K562 (cell line): ENCODE data around the gene BAD. TPM values are rescaled to one million over a fixed set of nuclear protein-coding genes. Genes with fewer than 3 reads are reported as not detected.

Source experiments
- ATAC-seq: fragments of 200-7000 bp; cut with Tn5 transposase; 3 replicates; pipeline ENCODE4 v1.9.1; 2020; ENCODE audit warnings: moderate library complexity
- BruUV-seq: library from RNA; stranded (reverse); fragments of 400-500 nt; replicated peaks from 2 replicates; lab custom pipeline; 2021; lab: Mats Ljungman, UMichigan
- CTCF ChIA-PET: fragments of 300-600 bp; formaldehyde crosslinking; extraction: SDS; loops from one replicate; lab custom pipeline; 2021; ENCODE audit warnings: low intra/inter-chr PET ratio; lab: Yijun Ruan, JAX
- POLR2A ChIA-PET: fragments of 300-600, 350-650 bp; sonication (Branson Sonifier 250); formaldehyde crosslinking; extraction: SDS; loops from one replicate; lab custom pipeline; 2021; ENCODE audit warnings: antibody characterized with exemption, inconsistent platforms; lab: Yijun Ruan, JAX
- DNase-seq, 4 experiments: peaks; one replicate each; pipeline versions ENCODE4 v3.0.0 to v3.0.0-alpha.2; 2011 to 2018; ENCODE audit warnings: low spot score in 3 of 4, mixed read lengths in 3 of 4; ENCODE audit errors: extremely low read depth in 1 of 4
- FAIRE-seq: peaks from 2 replicates; lab custom pipeline; 2011; peaks lifted over from hg19 to GRCh38; lab: Jason Lieb, UNC
- H2AFZ ChIP-seq: 2 replicates; pipeline ENCODE4 v1.6.0; 2011; ENCODE audit warnings: low read depth, low read length, control low read depth, inconsistent platforms
- H3K27ac ChIP-seq: fragments of 200-600 bp; 3 replicates; pipeline ENCODE4 v1.8.0; 2011; ENCODE audit warnings: low read depth, mild to moderate bottlenecking, control low read depth, inconsistent platforms, low read length, moderate library complexity, mixed read lengths; ENCODE audit errors: extremely low read depth
- H3K27me3 ChIP-seq, 2 experiments: fragments of 300-600 bp in 1 of 2; 2 replicates in 1 of 2; 3 replicates in 1 of 2; pipeline versions ENCODE4 v1.6.0 to v1.8.0; 2011; ENCODE audit warnings: inconsistent platforms in 2 of 2, low read length in 2 of 2, mild to moderate bottlenecking in 1 of 2, mixed read lengths in 1 of 2, moderate library complexity in 1 of 2; ENCODE audit not compliant: control insufficient read depth in 2 of 2, insufficient read depth in 2 of 2
- H3K36me3 ChIP-seq: fragments of 300-600 bp; 3 replicates; pipeline ENCODE4 v1.8.0; 2011; ENCODE audit warnings: mild to moderate bottlenecking, low read length, inconsistent platforms; ENCODE audit not compliant: control insufficient read depth, insufficient read depth
- H3K4me1 ChIP-seq, 2 experiments: fragments of 200-600 bp in 1 of 2; replicated peaks in 1 of 2; 2 replicates in 1 of 2; 3 replicates in 1 of 2; pipeline versions ENCODE4 v1.5.1 to v1.8.0; 2011; ENCODE audit warnings: inconsistent platforms in 2 of 2, low read length in 2 of 2, mild to moderate bottlenecking in 1 of 2, mixed read lengths in 1 of 2, moderate library complexity in 1 of 2; ENCODE audit not compliant: control insufficient read depth in 2 of 2, insufficient read depth in 2 of 2
- H3K4me2 ChIP-seq: 2 replicates; pipeline ENCODE4 v1.6.1; 2011; ENCODE audit warnings: low read length, control low read depth, inconsistent platforms, mixed read lengths; ENCODE audit not compliant: insufficient read depth
- H3K4me3 ChIP-seq: fragments of 200-600 bp; sonication (generic), shearing (Covaris generic); 2 replicates; pipeline ENCODE4 v1.5.1; 2016; ENCODE audit warnings: control low read depth, inconsistent platforms
- H3K79me2 ChIP-seq: fragments of 200-600 bp; 3 replicates; pipeline ENCODE4 v1.8.0; 2011; ENCODE audit warnings: low read length, inconsistent platforms; ENCODE audit not compliant: control insufficient read depth, insufficient read depth
- H3K9ac ChIP-seq, 2 experiments: 2 replicates each; pipeline versions ENCODE4 v1.6.0 to v1.6.1; 2011; ENCODE audit warnings: low read depth in 2 of 2, low read length in 2 of 2, control low read depth in 1 of 2, inconsistent platforms in 1 of 2, mild to moderate bottlenecking in 1 of 2, mixed read lengths in 1 of 2; ENCODE audit not compliant: insufficient read depth in 1 of 2
- H3K9me1 ChIP-seq: one replicate; pipeline ENCODE4 v1.6.0; 2011; ENCODE audit warnings: inconsistent platforms, mild to moderate bottlenecking, low read length, moderate library complexity; ENCODE audit not compliant: control insufficient read depth, insufficient read depth
- H3K9me3 ChIP-seq: replicated peaks from 2 replicates; pipeline ENCODE4 v1.5.1; 2011; ENCODE audit warnings: low read depth, low read length, inconsistent platforms; ENCODE audit not compliant: control insufficient read depth, insufficient read depth
- H4K20me1 ChIP-seq: replicated peaks from 2 replicates; pipeline ENCODE4 v1.6.1; 2011; ENCODE audit warnings: low read length, inconsistent platforms, mixed read lengths; ENCODE audit not compliant: control insufficient read depth, insufficient read depth
- E2F3 ChIP-seq: fragments of 250-450 bp; sonication (Bioruptor Pico); IDR thresholded peaks from 2 replicates; pipeline ENCODE4 v1.4.0; 2020; ENCODE audit warnings: mild to moderate bottlenecking
- ESRRB ChIP-seq: fragments of 250-450 bp; sonication (Bioruptor Pico); IDR thresholded peaks from 2 replicates; pipeline ENCODE4 v1.5.0; 2020; ENCODE audit warnings: mild to moderate bottlenecking, moderate library complexity, borderline replicate concordance
- KAT8 ChIP-seq: fragments of 450-650 bp; IDR thresholded peaks from 2 replicates; pipeline ENCODE4 v1.6.1; 2016; ENCODE audit warnings: low read depth, mild to moderate bottlenecking
- NELFE ChIP-seq: IDR thresholded peaks from 2 replicates; pipeline ENCODE4 v1.6.1; 2011; ENCODE audit warnings: mild to moderate bottlenecking; ENCODE audit not compliant: insufficient read depth, insufficient read length
- POLR2AphosphoS5 ChIP-seq: IDR thresholded peaks from 2 replicates; pipeline ENCODE4 v1.6.1; 2011; ENCODE audit warnings: mild to moderate bottlenecking, low read depth, low read length, moderate library complexity; ENCODE audit not compliant: control insufficient read depth, insufficient read depth
- RBFOX2 ChIP-seq: fragments of 200-400 bp; formaldehyde crosslinking; IDR thresholded peaks from 2 replicates; pipeline ENCODE4 v1.6.1; 2017; ENCODE audit warnings: low read depth, mild to moderate bottlenecking, low read length, moderate library complexity
- SRSF1 ChIP-seq: fragments of 200-400 bp; formaldehyde crosslinking; IDR thresholded peaks from 2 replicates; pipeline ENCODE4 v1.6.1; 2017; ENCODE audit warnings: mild to moderate bottlenecking, low read depth, low read length, moderate library complexity
- SRSF3 ChIP-seq: fragments of 200-400 bp; formaldehyde crosslinking; IDR thresholded peaks from 2 replicates; pipeline ENCODE4 v1.6.1; 2016; ENCODE audit warnings: mild to moderate bottlenecking, low read length, moderate library complexity; ENCODE audit not compliant: insufficient read depth
- TCF7L2 ChIP-seq: fragments of 150-350 bp; IDR thresholded peaks from 2 replicates; pipeline ENCODE4 v1.6.1; 2016; ENCODE audit warnings: low read depth, mild to moderate bottlenecking, low read length, moderate library complexity
- ZC3H4 ChIP-seq: sonication (generic); formaldehyde crosslinking; IDR thresholded peaks from 2 replicates; pipeline ENCODE4 v1.9.0; 2021; ENCODE audit warnings: missing genetic modification reagents, borderline replicate concordance
- ZNF696 ChIP-seq: fragments of 250-450 bp; sonication (Bioruptor Pico); conservative IDR thresholded peaks from 2 replicates; pipeline ENCODE4 v1.4.0; 2020; ENCODE audit warnings: mild to moderate bottlenecking, moderate library complexity
- WGBS: fragments of 100-300 bp; shearing (Covaris generic); methylation state at CpG from one replicate; pipeline ENCODE4 v1.1.6; 2016; ENCODE audit warnings: low coverage, mixed read lengths; ENCODE audit not compliant: insufficient coverage; ENCODE audit errors: missing lambda C conversion rate; 5-methylcytosine and 5-hydroxymethylcytosine counted together
- in situ Hi-C: fragments of 300-500 bp; cut with MboI; formaldehyde crosslinking; loops from 4 replicates; pipeline ENCODE4 v1.15.0; 2018; ENCODE audit warnings: inconsistent platforms, mixed read lengths
- intact Hi-C: fragments of 100-400 bp; cut with micrococcal nuclease; formaldehyde crosslinking; loops from 2 replicates; pipeline ENCODE4 v1.14.2; 2022
- polyA plus RNA-seq, 8 experiments: library from polyadenylated mRNA; depleted of rRNA in 4 of 8; stranded (reverse) in 5 of 8; unstranded in 3 of 8; fragments of >200 nt; fragmentation: Nextera tagmentation in 2 of 8; fragmentation: Illumina TruSeq in 1 of 8; extraction: Ambion mirVana in 2 of 8; extraction: Trizol in 1 of 8; gene quantifications; 2 replicates each; pipeline versions ENCODE4 v1.2.1 to v1.2.3, GENCODE V29; 2011 to 2014; ENCODE audit warnings: inconsistent platforms in 1 of 8, missing spikeins in 1 of 8
- total RNA-seq, 7 experiments: library from RNA; depleted of rRNA in 6 of 7; stranded (reverse); fragments of >200 nt in 6 of 7; fragmentation: Illumina TruSeq in 2 of 7; extraction: Trizol in 2 of 7; gene quantifications; 2 replicates each; pipeline versions ENCODE4 v1.2.1 to v1.2.3, GENCODE V29; 2011 to 2021; ENCODE audit warnings: low replicate concordance in 1 of 7
- TF ChIP-seq, protein P1 (sequence below): sonication (generic); formaldehyde crosslinking; IDR thresholded peaks from 2 replicates; pipeline ENCODE4 v1.8.0; 2023; ENCODE audit warnings: missing genetic modification reagents, mild to moderate bottlenecking, borderline replicate concordance

Gene BAD
- total and polyA plus RNA-seq, 9 of the 15 experiments (the other 6 are each of a cell fraction or from before 2014, with no cell fraction given): 0.61 to 45.6 (median 11.8) TPM

- H3K4me1 ChIP-seq: peaks cover 32 to 46% of the 10 kb centered on the region in 2 experiments
- H3K36me3 ChIP-seq: peaks cover 25% of the 10 kb centered on the region; the same call in 2 of the 3 replicates
- H3K4me3 ChIP-seq: peak within 1 kb of the TSS; percentile 93
- no TSS peak for BruUV-seq
- WGBS: 0% methylated on average over 32 of the region's 81 CpGs
- H3K9ac ChIP-seq: peak within 1 kb of the TSS; percentile 98 to 100
- FAIRE-seq (peak; percentile 96), DNase-seq (peak; percentile 95 to 99 (median 98)), ATAC-seq (peak; percentile 83)
- ChIA-PET POLR2A (interaction anchor here (0.5 to 5.8 kb wide), 11 partner anchors 20 to 580 kb away, joined by 3 to 68 read pairs (median 4); partner anchors contain the start of genes BAD, FERMT3 and PPP1R14B), CTCF (interaction anchor here (1.4 kb wide), 1 partner anchor 101 kb away, joined by 10 read pairs; no protein-coding TSS in a partner anchor)
- H3K27me3 ChIP-seq: no peaks in the 10 kb centered on the region
- peak within 1 kb of the TSS; percentile 100 for H3K27ac ChIP-seq
- H3K4me2 ChIP-seq: peak within 1 kb of the TSS; percentile 100
- H3K9me3 ChIP-seq: no peaks in the 10 kb centered on the region
- H3K9me1 ChIP-seq: peaks cover 5% of the 10 kb centered on the region
- intact Hi-C loops (loop anchor here (2.0 to 10.0 kb wide), 4 partner anchors 34 to 470 kb away; partner anchors contain the start of genes FKBP2, MARK2 and PPP1R14B), in situ Hi-C loops (no loop called here)
- H4K20me1 ChIP-seq: no peaks in the 10 kb centered on the region; the same call in 1 of the 2 replicates
- H2AFZ ChIP-seq: peak within 1 kb of the TSS; percentile 93
- H3K79me2 ChIP-seq: peaks cover 43% of the 10 kb centered on the region
- TF ChIP-seq POLR2AphosphoS5 (no peak), TCF7L2 (no peak), ZC3H4 (CRISPR knock-in tag) (no peak), ZNF696 (CRISPR knock-in tag) (no peak), ESRRB (CRISPR knock-in tag) (no peak), KAT8 (no peak), RBFOX2 (peak; percentile 20; the same call in 1 of the 2 replicates), SRSF1 (no peak), SRSF3 (no peak), NELFE (no peak), E2F3 (CRISPR knock-in tag) (no peak)
- TF ChIP-seq, protein P1, sequence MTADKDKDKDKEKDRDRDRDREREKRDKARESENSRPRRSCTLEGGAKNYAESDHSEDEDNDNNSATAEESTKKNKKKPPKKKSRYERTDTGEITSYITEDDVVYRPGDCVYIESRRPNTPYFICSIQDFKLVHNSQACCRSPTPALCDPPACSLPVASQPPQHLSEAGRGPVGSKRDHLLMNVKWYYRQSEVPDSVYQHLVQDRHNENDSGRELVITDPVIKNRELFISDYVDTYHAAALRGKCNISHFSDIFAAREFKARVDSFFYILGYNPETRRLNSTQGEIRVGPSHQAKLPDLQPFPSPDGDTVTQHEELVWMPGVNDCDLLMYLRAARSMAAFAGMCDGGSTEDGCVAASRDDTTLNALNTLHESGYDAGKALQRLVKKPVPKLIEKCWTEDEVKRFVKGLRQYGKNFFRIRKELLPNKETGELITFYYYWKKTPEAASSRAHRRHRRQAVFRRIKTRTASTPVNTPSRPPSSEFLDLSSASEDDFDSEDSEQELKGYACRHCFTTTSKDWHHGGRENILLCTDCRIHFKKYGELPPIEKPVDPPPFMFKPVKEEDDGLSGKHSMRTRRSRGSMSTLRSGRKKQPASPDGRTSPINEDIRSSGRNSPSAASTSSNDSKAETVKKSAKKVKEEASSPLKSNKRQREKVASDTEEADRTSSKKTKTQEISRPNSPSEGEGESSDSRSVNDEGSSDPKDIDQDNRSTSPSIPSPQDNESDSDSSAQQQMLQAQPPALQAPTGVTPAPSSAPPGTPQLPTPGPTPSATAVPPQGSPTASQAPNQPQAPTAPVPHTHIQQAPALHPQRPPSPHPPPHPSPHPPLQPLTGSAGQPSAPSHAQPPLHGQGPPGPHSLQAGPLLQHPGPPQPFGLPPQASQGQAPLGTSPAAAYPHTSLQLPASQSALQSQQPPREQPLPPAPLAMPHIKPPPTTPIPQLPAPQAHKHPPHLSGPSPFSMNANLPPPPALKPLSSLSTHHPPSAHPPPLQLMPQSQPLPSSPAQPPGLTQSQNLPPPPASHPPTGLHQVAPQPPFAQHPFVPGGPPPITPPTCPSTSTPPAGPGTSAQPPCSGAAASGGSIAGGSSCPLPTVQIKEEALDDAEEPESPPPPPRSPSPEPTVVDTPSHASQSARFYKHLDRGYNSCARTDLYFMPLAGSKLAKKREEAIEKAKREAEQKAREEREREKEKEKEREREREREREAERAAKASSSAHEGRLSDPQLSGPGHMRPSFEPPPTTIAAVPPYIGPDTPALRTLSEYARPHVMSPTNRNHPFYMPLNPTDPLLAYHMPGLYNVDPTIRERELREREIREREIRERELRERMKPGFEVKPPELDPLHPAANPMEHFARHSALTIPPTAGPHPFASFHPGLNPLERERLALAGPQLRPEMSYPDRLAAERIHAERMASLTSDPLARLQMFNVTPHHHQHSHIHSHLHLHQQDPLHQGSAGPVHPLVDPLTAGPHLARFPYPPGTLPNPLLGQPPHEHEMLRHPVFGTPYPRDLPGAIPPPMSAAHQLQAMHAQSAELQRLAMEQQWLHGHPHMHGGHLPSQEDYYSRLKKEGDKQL (CRISPR knock-in tag): no peak
Measured at GRCh38 chr11:64305075-64305690, 20.7 kb upstream of the BAD start, which contains the start of gene ESRRA. ESRRA (plus strand) TSS chr11:64305524; CDS start chr11:64307180, 1,656 bp downstream.
